Breast epithelium (tissue), 3 donors: Measurements from ENCODE around the gene RBM23.

ENCODE experiments used
- CTCF ChIP-seq, 3 donors: fragments of 450-650 bp; IDR thresholded peaks; one replicate each; pipeline ENCODE4 v1.5.1; 2016 to 2017; ENCODE audit warnings: antibody characterized with exemption in 3 of 3, mild to moderate bottlenecking in 3 of 3, moderate library complexity in 3 of 3
- POLR2A ChIP-seq: fragments of 450-650 bp; IDR thresholded peaks from one replicate; pipeline ENCODE4 v1.6.1; 2016; ENCODE audit warnings: antibody characterized with exemption, mild to moderate bottlenecking, moderate library complexity

GRCh38 chr14:22905627-22906026 lies 13.3 kb downstream of the RBM23 start:
- TF ChIP-seq CTCF (IDR thresholded peaks at IDR 0.05) (no peak), POLR2A (no peak)
